HFFc6 (cell line): ENCODE data around the gene GRIA4. TPM values are rescaled to one million over a fixed set of nuclear protein-coding genes. Genes with fewer than 3 reads are reported as not detected.
A peak's percentile ranks its signal among the peaks of the same experiment; 100 is the strongest.

Source experiments
- DNase-seq: peaks from one replicate; pipeline ENCODE4 v3.0.0-alpha.2; 2018
- H3K27ac Mint-ChIP-seq: 2 replicates; pipeline ENCODE4 v1.8.0; 2020; ENCODE audit warnings: mild to moderate bottlenecking, mixed read lengths
- H3K27me3 Mint-ChIP-seq: 2 replicates; pipeline ENCODE4 v1.8.0; 2021; ENCODE audit warnings: mild to moderate bottlenecking, moderate library complexity, mixed read lengths; ENCODE audit not compliant: insufficient read depth
- H3K36me3 Mint-ChIP-seq: 2 replicates; pipeline ENCODE4 v1.8.0; 2021; ENCODE audit warnings: low read depth, mixed read lengths
- H3K4me1 Mint-ChIP-seq: 2 replicates; pipeline ENCODE4 v1.8.0; 2020; ENCODE audit warnings: low read depth, mixed read lengths
- H3K4me3 Mint-ChIP-seq: 2 replicates; pipeline ENCODE4 v1.8.0; 2020; ENCODE audit warnings: mild to moderate bottlenecking, moderate library complexity, mixed read lengths
- H3K9me3 Mint-ChIP-seq: 2 replicates; pipeline ENCODE4 v1.8.0; 2020; ENCODE audit warnings: mild to moderate bottlenecking, mixed read lengths
- CTCF ChIP-seq: fragments of 200-600 bp; sonication (generic); IDR thresholded peaks from 2 replicates; pipeline ENCODE4 v1.5.0; 2021; ENCODE audit warnings: antibody characterized with exemption, mild to moderate bottlenecking
- total RNA-seq, 6 experiments: library from RNA; stranded (reverse); fragmentation: NEBNext Ultra II Directional; extraction: Animal tissue kit (Norgen Biotek cat#: 25700); gene quantifications; 2 replicates in 1 of 6; 3 replicates in 5 of 6; pipeline ENCODE4 v1.2.3, GENCODE V29; 2021

GRIA4 gene
- total RNA-seq, 6 experiments from 2014 or later, result not detected

- H3K27me3 Mint-ChIP-seq, result no peaks in the 10 kb centered on the region
- no peak for DNase-seq
- H3K36me3 Mint-ChIP-seq, result no peaks in the 10 kb centered on the region; the same call in 1 of the 2 replicates
- H3K4me3 Mint-ChIP-seq, result no peak overlapping the region
- no peak for TF ChIP-seq CTCF
- peaks cover 7% of the 10 kb centered on the region; the same call in 1 of the 2 replicates for H3K9me3 Mint-ChIP-seq
- H3K27ac Mint-ChIP-seq, result no peak overlapping the region
- no peaks in the 10 kb centered on the region for H3K4me1 Mint-ChIP-seq
Observed at GRCh38 chr11:105718641-105719040, 108.8 kb downstream of the GRIA4 start.

GRCh38 chr11:105719073-105719822, 109.4 kb downstream of the GRIA4 start:
- H3K27me3 Mint-ChIP-seq, result no peaks in the 10 kb centered on the region
- no peaks in the 10 kb centered on the region; the same call in 1 of the 2 replicates for H3K36me3 Mint-ChIP-seq
- DNase-seq, result no peak
- peak overlapping the region; percentile 42; the same call in 1 of the 2 replicates for H3K4me3 Mint-ChIP-seq
- H3K4me1 Mint-ChIP-seq, result no peaks in the 10 kb centered on the region
- no peak overlapping the region for H3K27ac Mint-ChIP-seq
- TF ChIP-seq CTCF, result no peak
- H3K9me3 Mint-ChIP-seq, result peaks cover 7% of the 10 kb centered on the region; the same call in 1 of the 2 replicates

DNA sequence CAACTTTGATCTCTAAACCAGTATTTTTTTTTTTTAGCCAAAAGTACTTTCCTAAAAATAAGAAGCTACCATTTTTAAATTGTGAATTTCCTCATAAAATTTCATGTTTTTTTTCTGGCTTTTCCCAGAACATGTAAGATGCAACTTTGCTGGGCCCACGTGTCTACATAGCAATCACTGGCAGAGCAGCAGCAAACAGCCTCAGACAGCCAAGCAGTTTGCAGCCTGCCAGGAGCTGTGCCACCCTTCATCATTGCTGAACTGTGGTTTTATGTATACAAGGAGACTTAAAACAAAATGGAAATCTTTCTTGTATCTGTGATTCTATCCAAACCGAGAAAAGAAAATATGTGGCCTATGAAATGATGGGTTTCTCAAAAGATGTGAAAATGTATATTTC, 110.2 kb downstream of the GRIA4 start:
- Mint-ChIP-seq H3K4me3 (no peak overlapping the region), H3K36me3 (no peaks in the 10 kb centered on the region; the same call in 1 of the 2 replicates), H3K9me3 (peaks cover 7% of the 10 kb centered on the region; the same call in 1 of the 2 replicates), H3K27me3 (no peaks in the 10 kb centered on the region), H3K27ac (no peak overlapping the region), H3K4me1 (no peaks in the 10 kb centered on the region)
- TF ChIP-seq CTCF, result no peak
- no peak for DNase-seq

DNA sequence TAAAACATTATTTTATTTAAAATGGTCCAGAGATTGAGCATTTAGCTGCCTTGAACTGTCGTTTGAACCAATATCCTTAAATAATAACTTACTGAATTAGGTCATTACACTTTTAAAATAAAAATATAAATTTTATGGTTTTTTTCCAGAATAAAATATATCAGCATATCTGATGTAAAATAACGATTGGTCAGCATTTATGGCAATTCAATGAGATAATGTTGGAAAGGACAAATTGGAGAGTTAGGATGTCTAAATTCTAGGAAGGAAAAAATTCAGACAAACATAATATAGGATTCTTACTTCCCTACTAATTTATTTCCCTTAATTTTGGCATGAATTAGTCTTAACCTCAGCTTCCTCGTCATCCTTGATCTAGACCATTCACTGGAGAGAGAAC, 113.4 kb downstream of the GRIA4 start:
- Mint-ChIP-seq H3K9me3 (peaks cover 12% of the 10 kb centered on the region), H3K27ac (no peak overlapping the region), H3K27me3 (peaks cover 2% of the 10 kb centered on the region; the same call in 1 of the 2 replicates), H3K4me3 (no peak overlapping the region), H3K4me1 (no peaks in the 10 kb centered on the region), H3K36me3 (no peaks in the 10 kb centered on the region; the same call in 1 of the 2 replicates)
- DNase-seq, result no peak
- no peak for TF ChIP-seq CTCF

- Mint-ChIP-seq H3K4me3 (no peak overlapping the region), H3K9me3 (peaks cover 30% of the 10 kb centered on the region), H3K27ac (no peak overlapping the region), H3K4me1 (no peaks in the 10 kb centered on the region), H3K27me3 (peaks cover 3% of the 10 kb centered on the region; the same call in 1 of the 2 replicates), H3K36me3 (0 out of 2 replicates have a peak, but pooled peaks cover 5% of the 10 kb centered on the region)
- no peak for DNase-seq
- TF ChIP-seq CTCF, result no peak
Observed at GRCh38 chr11:105732611-105733010, 122.7 kb downstream of the GRIA4 start.
